DND-41 (cell line): ENCODE measurements around the gene FUOM.

ENCODE experiments used
- EZH2 ChIP-seq: IDR thresholded peaks from 3 replicates; pipeline ENCODE4 v1.6.1; 2012; ENCODE audit warnings: borderline replicate concordance, low read depth, mild to moderate bottlenecking, moderate library complexity, low read length, inconsistent platforms; ENCODE audit not compliant: severe bottlenecking
- TF ChIP-seq, protein P1 (sequence below): IDR thresholded peaks from 2 replicates; pipeline ENCODE4 v1.5.1; 2012; ENCODE audit warnings: borderline replicate concordance, low read length, moderate library complexity, mild to moderate bottlenecking; ENCODE audit not compliant: poor library complexity, severe bottlenecking; ENCODE audit errors: extremely low read depth

- TF ChIP-seq, protein P1, sequence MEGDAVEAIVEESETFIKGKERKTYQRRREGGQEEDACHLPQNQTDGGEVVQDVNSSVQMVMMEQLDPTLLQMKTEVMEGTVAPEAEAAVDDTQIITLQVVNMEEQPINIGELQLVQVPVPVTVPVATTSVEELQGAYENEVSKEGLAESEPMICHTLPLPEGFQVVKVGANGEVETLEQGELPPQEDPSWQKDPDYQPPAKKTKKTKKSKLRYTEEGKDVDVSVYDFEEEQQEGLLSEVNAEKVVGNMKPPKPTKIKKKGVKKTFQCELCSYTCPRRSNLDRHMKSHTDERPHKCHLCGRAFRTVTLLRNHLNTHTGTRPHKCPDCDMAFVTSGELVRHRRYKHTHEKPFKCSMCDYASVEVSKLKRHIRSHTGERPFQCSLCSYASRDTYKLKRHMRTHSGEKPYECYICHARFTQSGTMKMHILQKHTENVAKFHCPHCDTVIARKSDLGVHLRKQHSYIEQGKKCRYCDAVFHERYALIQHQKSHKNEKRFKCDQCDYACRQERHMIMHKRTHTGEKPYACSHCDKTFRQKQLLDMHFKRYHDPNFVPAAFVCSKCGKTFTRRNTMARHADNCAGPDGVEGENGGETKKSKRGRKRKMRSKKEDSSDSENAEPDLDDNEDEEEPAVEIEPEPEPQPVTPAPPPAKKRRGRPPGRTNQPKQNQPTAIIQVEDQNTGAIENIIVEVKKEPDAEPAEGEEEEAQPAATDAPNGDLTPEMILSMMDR, result no peak
- no peak for TF ChIP-seq EZH2
Measured at GRCh38 chr10:133335246-133336117, 22.3 kb downstream of the FUOM start.
